GM18909 (cell line): ENCODE measurements around the gene SULT4A1.

Experiments
- ATAC-seq: cut with Tn5 transposase; IDR thresholded peaks from one replicate; pipeline ENCODE4 v1.9.1; 2021; ENCODE audit warnings: mild to moderate bottlenecking; ENCODE audit not compliant: unreplicated experiment, poor library complexity

Gene SULT4A1

GRCh38 chr22:43847376-43848289, 14.7 kb downstream of the SULT4A1 start:
- ATAC-seq = no peak

GRCh38 chr22:43846966-43847365, 15.3 kb downstream of the SULT4A1 start:
- ATAC-seq = no peak

GRCh38 chr22:43845981-43846380, 16.3 kb downstream of the SULT4A1 start:
- ATAC-seq = no peak

- no peak for ATAC-seq
Observed at GRCh38 chr22:43844560-43845545, 17.5 kb downstream of the SULT4A1 start.

GRCh38 chr22:43843783-43844530, 18.4 kb downstream of the SULT4A1 start:
- no peak for ATAC-seq

- ATAC-seq = no peak
Observed at GRCh38 chr22:43841742-43842141, 20.6 kb downstream of the SULT4A1 start.

GRCh38 chr22:43840851-43841250, 21.5 kb downstream of the SULT4A1 start:
- ATAC-seq = no peak

GRCh38 chr22:43840431-43840830, 21.9 kb downstream of the SULT4A1 start:
- ATAC-seq = no peak

GRCh38 chr22:43839781-43840180, 22.5 kb downstream of the SULT4A1 start:
- ATAC-seq = no peak

- no peak for ATAC-seq
Observed at GRCh38 chr22:43838571-43839307, 23.6 kb downstream of the SULT4A1 start.

- ATAC-seq = no peak
Observed at GRCh38 chr22:43838161-43838560, 24.2 kb downstream of the SULT4A1 start.

GRCh38 chr22:43837666-43838065, 24.6 kb downstream of the SULT4A1 start:
- no peak for ATAC-seq

GRCh38 chr22:43835736-43836135, 26.6 kb downstream of the SULT4A1 start:
- ATAC-seq = no peak

- no peak for ATAC-seq
Observed at GRCh38 chr22:43835166-43835565, 27.1 kb downstream of the SULT4A1 start.

- ATAC-seq = no peak
Observed at GRCh38 chr22:43833286-43834240, 28.8 kb downstream of the SULT4A1 start.

GRCh38 chr22:43832393-43833265, 29.7 kb downstream of the SULT4A1 start:
- no peak for ATAC-seq

GRCh38 chr22:43831561-43832392, 30.5 kb downstream of the SULT4A1 start:
- ATAC-seq = no peak
